Thymus (tissue), 11 donors: ENCODE data around the gene PROM2. TPM values are rescaled to one million over a fixed set of nuclear protein-coding genes. Genes with fewer than 3 reads are reported as not detected.
"Not testable (repeated sequence)": the region's sequence is repeated elsewhere in the genome, so short reads cannot be mapped to it uniquely, and the experiment has no call there.

Experiments used
- DNase-seq, 9 donors: peaks; one replicate each; pipeline ENCODE4 v3.0.0-alpha.2; 2013; ENCODE audit warnings: low spot score in 9 of 9, low read depth in 6 of 9, missing footprints in 1 of 9
- H3K27ac ChIP-seq, 2 donors: one replicate each; pipeline ENCODE4 v1.5.1; 2013; ENCODE audit warnings: control low read depth in 1 of 2, low read depth in 1 of 2, low read length in 1 of 2, mild to moderate bottlenecking in 1 of 2, moderate library complexity in 1 of 2
- H3K27me3 ChIP-seq, 2 donors: one replicate each; pipeline ENCODE4 v1.5.1; 2013; ENCODE audit warnings: low read length in 1 of 2; ENCODE audit not compliant: control insufficient read depth in 2 of 2, insufficient read depth in 1 of 2
- H3K36me3 ChIP-seq, 2 donors: one replicate each; pipeline ENCODE4 v1.5.1; 2013; ENCODE audit warnings: low read length in 1 of 2, mild to moderate bottlenecking in 1 of 2, moderate library complexity in 1 of 2; ENCODE audit not compliant: control insufficient read depth in 2 of 2, insufficient read depth in 2 of 2
- H3K4me1 ChIP-seq, 2 donors: one replicate each; pipeline ENCODE4 v1.5.1; 2013; ENCODE audit warnings: low read length in 2 of 2; ENCODE audit not compliant: control insufficient read depth in 2 of 2, insufficient read depth in 2 of 2
- H3K4me3 ChIP-seq, 2 donors: one replicate each; pipeline ENCODE4 v1.5.1; 2013; ENCODE audit warnings: low read length in 2 of 2, control low read depth in 1 of 2, mild to moderate bottlenecking in 1 of 2
- H3K9me3 ChIP-seq, 2 donors: one replicate each; pipeline ENCODE4 v1.5.1; 2013; ENCODE audit warnings: low read length in 1 of 2, mild to moderate bottlenecking in 1 of 2; ENCODE audit not compliant: control insufficient read depth in 2 of 2, insufficient read depth in 1 of 2
- WGBS: extraction: QIAGEN DNeasy Blood & Tissue Kit; methylation state at CpG from one replicate; pipeline ENCODE4 v1.1.7; 2013; 5-methylcytosine and 5-hydroxymethylcytosine counted together
- polyA plus RNA-seq: library from polyadenylated mRNA; stranded (reverse); fragments of 200-250 nt; gene quantifications from one replicate; pipeline ENCODE4 v1.2.3, GENCODE V29; 2013
- total RNA-seq: library from RNA; stranded (reverse); fragments of 120-200 nt; gene quantifications from one replicate; pipeline ENCODE4 v1.2.4, GENCODE V29; 2013
- donor health status: healthy.

The PROM2 gene
- total and polyA plus RNA-seq, 2 donors, result 2.3 to 4.3 TPM

GRCh38 chr2:95267458-95268210, 6.6 kb upstream of the PROM2 start:
- 92% methylated on average over 11 of the region's 11 CpGs for WGBS
- H3K4me1 ChIP-seq, result no peaks in the 10 kb centered on the region
- no peaks in the 10 kb centered on the region for H3K27me3 ChIP-seq
- DNase-seq, result no peak
- H3K27ac ChIP-seq, result no peak overlapping the region
- no peaks in the 10 kb centered on the region for H3K9me3 ChIP-seq
- no peak overlapping the region for H3K4me3 ChIP-seq
- no peaks in the 10 kb centered on the region for H3K36me3 ChIP-seq

DNA sequence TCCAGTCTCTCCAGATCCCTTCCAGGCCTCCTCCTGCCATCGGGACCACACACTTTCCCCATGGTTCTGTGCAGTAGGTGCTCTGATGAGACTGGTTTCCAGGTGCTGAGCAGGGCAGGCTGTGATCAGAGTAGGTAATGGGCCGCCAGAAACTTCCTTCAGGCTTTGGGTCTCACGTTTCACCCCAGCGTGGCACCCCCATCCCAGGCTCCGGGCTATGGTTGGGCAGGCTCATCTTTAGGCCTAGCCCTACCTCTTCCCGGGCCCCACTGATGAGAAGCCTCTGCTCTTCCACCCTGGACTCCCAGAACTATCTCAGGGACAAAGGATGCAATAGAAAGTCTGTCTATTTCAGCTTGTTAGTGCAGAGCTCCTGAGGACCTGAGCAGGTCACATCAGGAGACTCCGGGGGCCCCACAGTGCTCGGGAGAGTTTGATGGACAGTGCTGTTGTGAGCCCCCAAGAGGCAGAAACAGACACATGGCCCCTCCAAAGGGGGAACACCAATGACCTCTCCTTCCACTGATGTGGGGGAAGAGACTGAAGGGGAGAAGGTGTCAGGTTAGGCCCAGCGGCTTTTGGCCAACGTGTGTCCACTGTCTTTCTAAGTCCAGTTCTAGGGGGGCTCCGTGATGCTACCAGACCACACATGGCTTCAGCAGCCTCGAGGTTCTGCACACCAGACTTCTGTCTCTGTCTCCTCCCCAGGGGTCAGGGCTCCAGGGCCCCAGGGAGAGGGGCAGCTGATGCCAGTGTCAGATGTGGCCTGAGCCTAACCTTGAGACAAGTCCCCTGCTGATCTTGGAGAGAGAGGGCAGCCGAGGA, 5.8 kb upstream of the PROM2 start:
- Histone ChIP-seq H3K36me3 (no peaks in the 10 kb centered on the region), H3K4me3 (no peak overlapping the region), H3K9me3 (no peaks in the 10 kb centered on the region), H3K27ac (no peak overlapping the region), H3K27me3 (no peaks in the 10 kb centered on the region), H3K4me1 (no peaks in the 10 kb centered on the region)
- WGBS, result 95% methylated on average over 13 of the region's 13 CpGs
- DNase-seq, result no peak

DNA sequence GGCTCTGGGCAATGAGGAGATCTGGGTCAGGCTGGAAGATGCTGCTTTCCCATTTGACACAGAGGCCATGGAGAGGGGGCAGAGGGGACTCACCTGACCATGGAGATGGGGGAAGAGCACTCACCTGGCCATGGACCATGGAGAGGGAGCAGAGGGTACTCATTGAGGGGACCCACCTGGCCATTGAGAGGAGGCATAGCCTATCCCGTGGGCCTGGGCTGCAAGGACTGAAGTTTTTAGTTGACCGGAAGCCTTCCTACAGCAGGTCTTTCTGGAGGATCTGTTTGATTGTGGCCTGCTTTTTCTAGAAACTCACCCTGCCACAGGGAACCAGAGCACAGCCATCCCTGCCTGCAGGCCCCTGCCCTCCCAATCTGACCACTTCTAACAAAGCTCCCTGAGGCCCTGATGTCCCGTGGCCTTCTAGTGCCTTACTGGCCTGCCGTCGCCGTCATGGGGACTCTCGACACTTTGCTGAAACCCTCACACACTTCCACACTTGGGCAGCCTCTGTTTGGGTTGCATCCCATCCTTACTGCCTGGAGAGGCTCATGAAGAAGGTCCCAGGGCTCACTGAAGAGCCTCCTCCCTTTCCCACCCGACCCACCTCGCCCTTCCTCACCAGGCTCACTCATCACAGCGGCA, 5.1 kb upstream of the PROM2 start:
- Histone ChIP-seq H3K27ac (no peak overlapping the region), H3K27me3 (no peaks in the 10 kb centered on the region), H3K4me3 (no peak overlapping the region), H3K36me3 (no peaks in the 10 kb centered on the region), H3K4me1 (peaks cover 0 to 3% of the 10 kb centered on the region in 2 donors), H3K9me3 (no peaks in the 10 kb centered on the region)
- no peak for DNase-seq
- 97% methylated on average over 10 of the region's 10 CpGs for WGBS

- not testable (repeated sequence) for H3K4me1 ChIP-seq, H3K27me3 ChIP-seq, H3K36me3 ChIP-seq, H3K27ac ChIP-seq, H3K9me3 ChIP-seq, DNase-seq, H3K4me3 ChIP-seq
- WGBS, result 98% methylated on average over 5 of the region's 5 CpGs
Measured at GRCh38 chr2:95269745-95270144, 4.5 kb upstream of the PROM2 start.

- Histone ChIP-seq H3K36me3 (no peaks in the 10 kb centered on the region), H3K4me3 (no peak overlapping the region), H3K27me3 (no peaks in the 10 kb centered on the region), H3K27ac (no peak overlapping the region), H3K4me1 (peaks cover 0 to 3% of the 10 kb centered on the region in 2 donors), H3K9me3 (no peaks in the 10 kb centered on the region)
- WGBS, result 97% methylated on average over 8 of the region's 8 CpGs
- DNase-seq, result no peak
Measured at GRCh38 chr2:95270541-95271081, 3.6 kb upstream of the PROM2 start.

DNA sequence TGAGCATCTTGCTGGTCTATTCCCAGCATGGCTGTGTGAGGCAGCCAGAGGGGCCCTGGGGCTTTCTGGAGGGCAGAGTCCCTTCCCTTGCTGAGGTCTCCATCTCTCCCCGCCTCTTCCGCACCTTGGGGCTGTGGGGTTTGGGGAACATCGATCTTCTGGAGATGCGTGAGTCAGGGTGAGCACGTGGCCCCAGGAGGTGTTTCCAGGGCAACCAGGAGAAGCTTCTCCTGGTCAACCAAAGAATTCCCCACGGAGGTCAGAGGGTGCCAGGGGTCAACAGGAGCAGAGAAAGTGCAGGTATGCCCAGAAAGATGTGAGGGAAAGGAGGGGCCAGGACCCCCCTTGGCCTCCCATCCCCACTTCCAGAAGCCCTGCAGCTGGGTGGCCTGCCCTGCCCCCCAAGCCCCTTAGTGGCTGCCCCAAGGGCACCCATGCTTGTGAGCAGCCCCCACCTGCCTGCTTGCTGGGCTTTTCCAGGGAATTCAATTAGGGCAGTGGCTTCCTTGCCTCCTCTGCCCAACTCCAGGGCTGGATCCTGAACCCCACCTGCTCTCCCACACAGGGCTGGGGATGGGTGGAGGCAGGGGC, 2.8 kb upstream of the PROM2 start:
- no peak for DNase-seq
- 84% methylated on average over 6 of the region's 6 CpGs for WGBS
- no peaks in the 10 kb centered on the region for H3K27me3 ChIP-seq
- H3K27ac ChIP-seq, result no peak overlapping the region
- H3K9me3 ChIP-seq, result no peaks in the 10 kb centered on the region
- H3K4me3 ChIP-seq, result no peak overlapping the region
- H3K36me3 ChIP-seq, result no peaks in the 10 kb centered on the region
- H3K4me1 ChIP-seq, result peaks cover 0 to 3% of the 10 kb centered on the region in 2 donors

DNA sequence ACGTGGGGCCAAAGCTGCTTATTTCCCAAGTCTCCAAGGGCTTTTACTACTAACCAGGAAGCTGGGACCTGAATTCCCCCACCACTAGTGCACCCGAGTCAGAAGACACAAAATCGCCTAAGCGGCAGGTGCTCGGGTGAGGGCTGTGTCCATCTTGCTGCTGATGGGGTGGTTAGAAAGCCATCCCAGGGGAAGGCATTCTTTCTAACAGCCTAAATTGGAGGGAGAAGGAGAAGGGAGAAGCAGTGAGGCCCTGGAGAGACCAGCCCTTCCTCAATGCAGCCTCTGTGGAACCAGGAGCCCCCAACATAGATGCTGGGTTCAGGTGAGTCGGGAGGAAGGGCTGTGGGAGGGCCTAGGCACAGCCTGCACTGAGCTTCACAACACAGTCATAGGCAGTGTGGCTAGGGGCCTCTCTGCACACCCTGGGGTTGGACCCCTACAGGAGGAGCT, 1.9 kb upstream of the PROM2 start:
- no peaks in the 10 kb centered on the region for H3K9me3 ChIP-seq
- no peaks in the 10 kb centered on the region for H3K27me3 ChIP-seq
- DNase-seq, result no peak
- no peak overlapping the region for H3K27ac ChIP-seq
- peaks cover 0 to 3% of the 10 kb centered on the region in 2 donors for H3K4me1 ChIP-seq
- no peak overlapping the region for H3K4me3 ChIP-seq
- WGBS, result 96% methylated on average over 6 of the region's 6 CpGs
- no peaks in the 10 kb centered on the region for H3K36me3 ChIP-seq

GRCh38 chr2:95272781-95273180, 1.5 kb upstream of the PROM2 start:
- H3K4me1 ChIP-seq, result peaks cover 0 to 3% of the 10 kb centered on the region in 2 donors
- DNase-seq, result no peak
- H3K36me3 ChIP-seq, result no peaks in the 10 kb centered on the region
- H3K4me3 ChIP-seq, result no peak overlapping the region
- 94% methylated on average over 1 of the region's 1 CpG for WGBS
- no peaks in the 10 kb centered on the region for H3K9me3 ChIP-seq
- H3K27me3 ChIP-seq, result no peaks in the 10 kb centered on the region
- no peak overlapping the region for H3K27ac ChIP-seq
